Lung (tissue), 12 donors: ENCODE data around the gene SPRR4. TPM values are rescaled to one million over a fixed set of nuclear protein-coding genes. Genes with fewer than 3 reads are reported as not detected.

Source experiments
- ATAC-seq: fragments of 200-7000 bp; cut with Tn5 transposase; one replicate; pipeline ENCODE4 v1.9.1; 2020; ENCODE audit warnings: moderate number of reproducible peaks; ENCODE audit not compliant: insufficient read depth, low FRiP score
- DNase-seq, 3 donors: peaks; one replicate each; pipeline ENCODE4 v3.0.0-alpha.2; 2013 to 2017
- H3K27ac ChIP-seq, 2 donors: one replicate each; pipeline ENCODE4 v1.5.1; 2013; ENCODE audit warnings: mild to moderate bottlenecking in 2 of 2, moderate library complexity in 2 of 2, control low read depth in 1 of 2, inconsistent platforms in 1 of 2, low read depth in 1 of 2, low read length in 1 of 2
- H3K27me3 ChIP-seq, 3 donors: one replicate each; pipeline ENCODE4 v1.5.1; 2013; ENCODE audit warnings: low read length in 2 of 3; ENCODE audit not compliant: control insufficient read depth in 3 of 3, insufficient read depth in 3 of 3
- H3K36me3 ChIP-seq, 4 donors: one replicate each; pipeline ENCODE4 v1.5.1; 2013; ENCODE audit warnings: low read length in 4 of 4, mild to moderate bottlenecking in 1 of 4, moderate library complexity in 1 of 4; ENCODE audit not compliant: control insufficient read depth in 4 of 4, insufficient read depth in 4 of 4
- H3K4me1 ChIP-seq, 5 donors: one replicate each; pipeline ENCODE4 v1.5.1; 2013; ENCODE audit warnings: low read length in 5 of 5, mild to moderate bottlenecking in 2 of 5, moderate library complexity in 1 of 5; ENCODE audit not compliant: control insufficient read depth in 5 of 5, insufficient read depth in 5 of 5
- H3K4me3 ChIP-seq: one replicate; pipeline ENCODE4 v1.5.1; 2013; ENCODE audit warnings: mild to moderate bottlenecking, control low read depth, moderate library complexity
- H3K9ac ChIP-seq, 2 donors: one replicate each; pipeline ENCODE4 v1.5.1; 2013; ENCODE audit warnings: low read length in 2 of 2, control low read depth in 1 of 2; ENCODE audit not compliant: insufficient read depth in 1 of 2
- H3K9me3 ChIP-seq, 4 donors: one replicate each; pipeline ENCODE4 v1.5.1; 2013; ENCODE audit warnings: low read length in 3 of 4, mild to moderate bottlenecking in 1 of 4, moderate library complexity in 1 of 4; ENCODE audit not compliant: control insufficient read depth in 4 of 4, insufficient read depth in 3 of 4
- CTCF ChIP-seq: IDR thresholded peaks from 2 replicates; pipeline ENCODE4 v1.5.1; 2012; ENCODE audit warnings: mild to moderate bottlenecking; ENCODE audit errors: control extremely low read depth, extremely low read depth
- WGBS, 2 donors: extraction: QIAGEN DNeasy Blood & Tissue Kit; methylation state at CpG; one replicate each; pipeline ENCODE4 v1.1.7; 2013; 5-methylcytosine and 5-hydroxymethylcytosine counted together
- polyA plus RNA-seq, 2 donors: library from polyadenylated mRNA; stranded (reverse); fragments of 200-250 nt; gene quantifications; one replicate each; pipeline ENCODE4 v1.2.1, GENCODE V29; 2013
- total RNA-seq, 2 donors: library from RNA; depleted of rRNA in 1 of 2; stranded (reverse); fragments of >200 nt in 1 of 2; gene quantifications; one replicate each; pipeline ENCODE4 v1.2.1, GENCODE V29; 2014 to 2021
- donor health status: control.
- donor health status: control.
- donor health status: Bipolar disorder and iron deficiency.
- donor health status: healthy.
- donor health status: DM: yes; HTN: yes; CAD: no.

Gene SPRR4
- total and polyA plus RNA-seq, 4 donors, result not detected

DNA sequence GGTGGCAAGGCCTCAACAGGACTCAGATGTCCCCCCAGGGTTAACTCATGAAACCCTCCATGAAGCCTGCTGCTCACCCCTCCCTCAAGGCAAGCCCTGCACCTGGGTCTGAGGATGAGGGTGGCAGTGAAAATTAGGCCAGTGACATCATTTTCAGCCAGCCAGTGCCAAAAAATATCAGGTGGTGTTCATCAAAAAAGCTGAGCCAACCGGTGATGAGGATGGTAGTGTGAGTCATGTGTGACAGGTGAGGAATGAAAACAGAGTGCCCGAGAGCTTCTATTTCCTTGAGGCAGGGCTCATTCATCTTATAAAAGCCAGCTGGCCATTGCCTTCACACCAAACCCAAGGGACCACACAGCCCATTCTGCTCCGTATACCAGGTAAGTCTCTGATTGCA lies 13.3 kb downstream of the SPRR4 start, which contains the start of gene SPRR1A:
SPRR1A (plus strand) TSS at position 339 of the 400 bp plus-strand sequence. CDS start 1,150 bp downstream, outside the sequence.
- Histone ChIP-seq H3K4me1 (no peaks in the 10 kb centered on the region), H3K27me3 (no peaks in the 10 kb centered on the region), H3K4me3 (no peak within 1 kb of the TSS), H3K9ac (no peak within 1 kb of the TSS), H3K36me3 (no peaks in the 10 kb centered on the region), H3K9me3 (peaks cover 0 to 4% (median 0%) of the 10 kb centered on the region in 4 donors), H3K27ac (no peak within 1 kb of the TSS)
- TF ChIP-seq CTCF, result no peak
- DNase-seq (no peak), ATAC-seq (no peak)
- WGBS, 2 donors, result 83 to 88% methylated on average over 3 of the region's 3 CpGs

- Histone ChIP-seq H3K27ac (no peak overlapping the region), H3K4me3 (no peak overlapping the region), H3K4me1 (no peaks in the 10 kb centered on the region), H3K9me3 (peaks cover 0 to 4% (median 0%) of the 10 kb centered on the region in 4 donors), H3K27me3 (no peaks in the 10 kb centered on the region), H3K36me3 (no peaks in the 10 kb centered on the region), H3K9ac (no peak overlapping the region)
- DNase-seq (no peak), ATAC-seq (no peak)
- no peak for TF ChIP-seq CTCF
- 85 to 96% methylated on average over 2 of the region's 2 CpGs for WGBS, 2 donors
Measured at GRCh38 chr1:152986578-152986977, 16.1 kb downstream of the SPRR4 start.

DNA sequence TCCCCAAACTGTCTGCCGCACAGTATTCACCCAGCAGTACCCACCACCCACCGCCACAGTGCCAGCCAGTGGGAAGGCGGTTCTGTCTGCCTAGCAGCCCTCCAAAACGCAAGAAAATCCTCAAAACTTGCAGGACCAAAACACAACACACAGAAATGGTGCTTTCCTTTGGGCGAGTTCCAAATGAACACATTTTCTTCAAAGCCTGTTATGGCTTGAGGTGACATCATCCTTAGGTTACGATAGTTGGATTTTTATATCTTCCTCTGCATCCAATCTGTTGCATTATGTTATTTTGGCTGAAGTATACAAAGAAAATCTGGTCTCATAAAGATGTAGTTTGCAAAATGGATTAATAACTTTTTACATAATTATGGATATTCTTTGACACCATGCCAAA lies 22.7 kb downstream of the SPRR4 start:
- TF ChIP-seq CTCF, result no peak

DNA sequence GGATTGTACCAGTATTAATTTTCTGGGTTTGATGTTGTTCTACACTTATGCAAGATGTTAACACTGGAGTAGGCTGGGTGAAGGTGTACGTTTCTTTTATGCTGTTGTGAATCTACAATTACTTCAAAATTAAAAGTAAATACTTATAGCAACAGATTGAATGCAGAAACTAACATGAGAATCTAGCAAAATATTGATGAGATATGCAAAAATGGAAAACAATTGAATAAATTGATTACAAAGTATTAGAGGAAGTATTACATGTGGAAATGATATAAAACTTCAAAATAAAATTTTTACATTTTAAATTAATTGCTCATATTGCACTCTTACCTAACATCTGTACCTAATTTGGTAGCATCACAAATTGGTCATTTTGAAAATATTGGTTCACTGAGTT lies 25.4 kb downstream of the SPRR4 start:
- H3K27me3 ChIP-seq, result no peaks in the 10 kb centered on the region
- 2 to 42% methylated on average over 1 of the region's 1 CpG for WGBS, 2 donors
- no peak for TF ChIP-seq CTCF
- DNase-seq (no peak), ATAC-seq (no peak)
- H3K9me3 ChIP-seq, result peaks cover 0 to 5% (median 2%) of the 10 kb centered on the region in 4 donors
- H3K36me3 ChIP-seq, result no peaks in the 10 kb centered on the region
- no peak overlapping the region for H3K27ac ChIP-seq
- H3K4me1 ChIP-seq, result peaks cover 0 to 1% (median 0%) of the 10 kb centered on the region in 5 donors
- H3K9ac ChIP-seq, result no peak overlapping the region
- no peak overlapping the region for H3K4me3 ChIP-seq

More for the DNA sequence above, 22.7 kb downstream of the SPRR4 start:
- peaks cover 0 to 5% (median 2%) of the 10 kb centered on the region in 4 donors for H3K9me3 ChIP-seq
- 77 to 82% methylated on average over 6 of the region's 6 CpGs for WGBS, 2 donors
- ATAC-seq (no peak), DNase-seq (no peak)
- H3K4me1 ChIP-seq, result peaks cover 0 to 1% (median 0%) of the 10 kb centered on the region in 5 donors
- no peak overlapping the region for H3K9ac ChIP-seq
- H3K27me3 ChIP-seq, result no peaks in the 10 kb centered on the region
- H3K36me3 ChIP-seq, result no peaks in the 10 kb centered on the region
- H3K27ac ChIP-seq, result no peak overlapping the region
- H3K4me3 ChIP-seq, result no peak overlapping the region
